ENCODE measurements around the gene SUSD1.

The SUSD1 gene

GRCh38 chr9:112046181-112046580 lies 128.9 kb downstream of the SUSD1 start:
- POLR2A ChIA-PET (ENCODE audit: low non-redundant PET) = no interaction called here
- H3K27ac ChIP-seq = no peak overlapping the region
- CTCF ChIA-PET = interaction anchor here (0.6 to 1.0 kb wide), 4 partner anchors 28 to 309 kb away, joined by 3 to 5 read pairs (median 4); no protein-coding TSS in a partner anchor
- peak; percentile 80 for DNase-seq (ENCODE audit: low spot score)
- no peak for TF ChIP-seq CTCF (conservative IDR thresholded peaks at IDR 0.05; ENCODE audit: low read depth)

DNA sequence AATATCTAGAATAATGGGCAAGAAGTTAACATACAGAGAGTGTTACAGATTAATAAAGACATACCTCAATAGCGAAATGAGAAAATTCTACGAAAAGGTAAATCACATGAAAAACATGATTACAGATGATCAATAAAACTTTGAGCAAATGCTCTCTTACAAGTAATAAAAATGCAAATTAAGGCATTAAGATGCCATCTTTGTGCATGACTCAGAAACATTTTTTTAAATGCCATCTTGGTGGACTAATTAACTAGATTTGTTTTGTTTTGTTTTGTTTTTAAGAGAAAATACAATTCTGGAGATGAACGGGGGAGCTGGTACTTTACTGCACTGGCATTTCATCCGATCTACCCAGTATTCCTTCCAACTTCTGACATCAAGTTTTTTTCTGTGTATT lies 130.2 kb downstream of the SUSD1 start:
- POLR2A ChIA-PET (ENCODE audit: low non-redundant PET) = no interaction called here
- DNase-seq (ENCODE audit: low spot score) = no peak
- no peak for TF ChIP-seq CTCF (conservative IDR thresholded peaks at IDR 0.05; ENCODE audit: low read depth)
- CTCF ChIA-PET = no interaction called here
- H3K27ac ChIP-seq = no peak overlapping the region

GRCh38 chr9:112044186-112044585 lies 130.9 kb downstream of the SUSD1 start:
- POLR2A ChIA-PET (ENCODE audit: low non-redundant PET) = no interaction called here

GRCh38 chr9:112043423-112043822 lies 131.7 kb downstream of the SUSD1 start:
- ChIA-PET CTCF (no interaction called here), POLR2A (ENCODE audit: low non-redundant PET) (no interaction called here)
- TF ChIP-seq CTCF (conservative IDR thresholded peaks at IDR 0.05; ENCODE audit: low read depth) = no peak
- no peak overlapping the region for H3K27ac ChIP-seq
- no peak for DNase-seq (ENCODE audit: low spot score)

More at GRCh38 chr9:112044186-112044585, 130.9 kb downstream of the SUSD1 start:
- CTCF ChIA-PET = no interaction called here
- H3K27ac ChIP-seq = no peak overlapping the region
- no peak for DNase-seq (ENCODE audit: low spot score)
- no peak for TF ChIP-seq CTCF (conservative IDR thresholded peaks at IDR 0.05; ENCODE audit: low read depth)

DNA sequence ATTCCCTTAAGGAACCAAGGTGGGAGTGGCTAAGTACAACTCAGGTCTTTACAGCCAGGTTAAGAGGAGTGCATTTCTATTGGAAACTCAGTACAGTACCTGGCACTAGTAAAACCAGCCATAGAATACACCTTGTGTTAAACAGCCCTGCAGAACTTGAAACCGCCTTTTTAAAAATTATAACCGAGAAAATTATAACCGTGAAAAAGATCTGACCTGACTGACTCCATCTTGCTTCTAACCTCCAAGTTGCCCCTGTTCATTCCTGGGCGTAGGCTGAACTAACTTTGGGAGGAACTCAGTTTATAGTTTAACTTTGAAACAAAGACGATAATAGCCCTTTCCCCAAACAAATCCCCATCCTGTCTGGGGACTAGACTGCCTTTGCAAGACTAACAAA lies 132.3 kb downstream of the SUSD1 start:
- H3K27ac ChIP-seq = no peak overlapping the region

DNA sequence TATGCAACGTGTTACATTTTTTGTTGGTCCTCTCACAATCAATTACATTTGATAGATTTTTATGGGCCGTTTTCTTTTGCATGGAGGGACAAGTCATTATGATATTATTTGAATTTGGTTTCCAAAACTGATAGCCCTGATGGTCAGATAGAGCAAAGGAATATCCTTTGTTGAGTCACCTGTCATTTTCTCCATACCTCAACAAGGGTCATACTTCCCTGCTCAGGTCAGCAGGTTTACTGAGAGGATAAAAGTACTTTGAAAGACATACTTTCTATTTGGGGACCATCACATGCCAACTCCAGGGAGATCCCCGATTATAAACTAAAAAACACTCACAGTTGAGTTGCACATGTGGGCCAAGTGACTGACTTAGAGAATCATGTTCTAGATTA lies 132.9 kb downstream of the SUSD1 start:
- POLR2A ChIA-PET (ENCODE audit: low non-redundant PET) = no interaction called here
- no peak for TF ChIP-seq CTCF (conservative IDR thresholded peaks at IDR 0.05; ENCODE audit: low read depth)
- peak overlapping the region; percentile 80 for H3K27ac ChIP-seq
- DNase-seq (ENCODE audit: low spot score) = no peak
- CTCF ChIA-PET = no interaction called here

More for the DNA sequence above, 132.3 kb downstream of the SUSD1 start:
- POLR2A ChIA-PET (ENCODE audit: low non-redundant PET) = no interaction called here
- TF ChIP-seq CTCF (conservative IDR thresholded peaks at IDR 0.05; ENCODE audit: low read depth) = no peak
- CTCF ChIA-PET = no interaction called here
- DNase-seq (ENCODE audit: low spot score) = no peak
